DND-41 (cell line): Measurements from ENCODE around the gene CHTF8.

Experiments used
- ATAC-seq: fragments of 200-7000 bp; cut with Tn5 transposase; 3 replicates; pipeline ENCODE4 v1.9.1; 2021; ENCODE audit warnings: low read depth; ENCODE audit not compliant: insufficient read depth
- DNase-seq: peaks from one replicate; pipeline ENCODE4 v3.0.0-alpha.2; 2020
- H2AFZ ChIP-seq: 2 replicates; pipeline ENCODE4 v1.6.0; 2012; ENCODE audit warnings: low read depth, low read length
- H3K27ac ChIP-seq: 2 replicates; pipeline ENCODE4 v1.5.1; 2012; ENCODE audit warnings: low read length, inconsistent platforms
- H3K27me3 ChIP-seq: fragments of 200-600 bp; sonication (generic); 2 replicates; pipeline ENCODE4 v1.6.0; 2012; ENCODE audit warnings: low read length, mild to moderate bottlenecking, inconsistent platforms; ENCODE audit not compliant: insufficient read depth, poor library complexity
- H3K36me3 ChIP-seq: 2 replicates; pipeline ENCODE4 v1.5.1; 2012; ENCODE audit warnings: low read length, inconsistent platforms; ENCODE audit not compliant: insufficient read depth
- H3K4me1 ChIP-seq: 2 replicates; pipeline ENCODE4 v1.5.1; 2012; ENCODE audit warnings: mild to moderate bottlenecking, low read length; ENCODE audit not compliant: insufficient read depth
- H3K4me2 ChIP-seq: 2 replicates; pipeline ENCODE4 v1.6.0; 2012; ENCODE audit warnings: mild to moderate bottlenecking, moderate library complexity, low read length, inconsistent platforms; ENCODE audit not compliant: insufficient read depth
- H3K4me3 ChIP-seq, 2 experiments: fragments of 200-600 bp in 1 of 2; shearing (Covaris generic) in 1 of 2; 2 replicates each; pipeline ENCODE4 v1.5.1; 2012 to 2016; ENCODE audit warnings: inconsistent platforms in 2 of 2, low read length in 2 of 2, mild to moderate bottlenecking in 2 of 2, low read depth in 1 of 2, moderate library complexity in 1 of 2
- H3K79me2 ChIP-seq: 2 replicates; pipeline ENCODE4 v1.6.0; 2012; ENCODE audit warnings: low read length, inconsistent platforms; ENCODE audit not compliant: insufficient read depth
- H3K9ac ChIP-seq: 2 replicates; pipeline ENCODE4 v1.6.0; 2012; ENCODE audit warnings: low read depth, mild to moderate bottlenecking, inconsistent platforms, low read length, moderate library complexity
- H3K9me3 ChIP-seq: 2 replicates; pipeline ENCODE4 v1.5.1; 2012; ENCODE audit warnings: low read length, moderate library complexity, mild to moderate bottlenecking, inconsistent platforms; ENCODE audit not compliant: insufficient read depth, severe bottlenecking
- H4K20me1 ChIP-seq: 2 replicates; pipeline ENCODE4 v1.6.0; 2012; ENCODE audit warnings: low read length; ENCODE audit not compliant: insufficient read depth
- EZH2 ChIP-seq: IDR thresholded peaks from 3 replicates; pipeline ENCODE4 v1.6.1; 2012; ENCODE audit warnings: borderline replicate concordance, low read depth, mild to moderate bottlenecking, moderate library complexity, low read length, inconsistent platforms; ENCODE audit not compliant: severe bottlenecking
- TF ChIP-seq, protein P1 (sequence below): IDR thresholded peaks from 2 replicates; pipeline ENCODE4 v1.5.1; 2012; ENCODE audit warnings: borderline replicate concordance, low read length, moderate library complexity, mild to moderate bottlenecking; ENCODE audit not compliant: poor library complexity, severe bottlenecking; ENCODE audit errors: extremely low read depth

CHTF8 gene

DNA sequence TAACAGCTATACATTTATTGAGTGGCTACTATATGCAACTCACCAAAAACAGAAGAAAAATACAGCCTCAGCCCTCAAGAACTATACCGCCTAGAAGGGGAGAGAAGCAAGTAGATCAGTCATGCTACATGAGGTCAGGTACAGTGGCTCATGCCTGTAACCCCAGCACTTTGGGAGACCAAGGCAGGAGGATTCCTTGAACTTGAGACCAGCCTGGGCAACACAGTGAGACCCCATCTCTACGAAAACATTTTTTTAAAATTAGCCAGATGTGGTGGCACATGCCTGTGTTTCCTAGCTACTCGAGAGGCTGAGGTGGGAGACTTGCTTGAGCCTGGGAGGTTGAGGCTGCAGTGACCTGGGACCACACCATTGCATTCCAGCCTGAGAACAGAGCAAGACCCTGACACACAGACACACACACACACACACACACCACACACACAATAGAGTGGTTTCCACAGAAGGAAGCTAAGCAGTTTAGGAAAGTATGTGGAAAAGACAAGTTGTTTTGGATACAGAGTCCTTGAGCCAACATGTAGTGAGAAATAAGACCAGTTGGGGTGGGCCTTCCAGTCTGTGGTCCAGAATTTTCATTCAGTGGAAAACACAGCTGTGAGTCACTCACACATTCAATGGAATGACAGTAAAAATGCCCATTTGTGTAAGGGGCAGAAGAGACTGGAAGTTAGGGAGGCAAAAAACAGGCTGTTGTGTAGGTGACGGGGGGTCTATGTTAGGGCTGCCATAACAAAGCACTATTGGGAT, 43.8 kb upstream of the CHTF8 start:
- no peak for DNase-seq
- H3K27me3 ChIP-seq, result no peaks in the 10 kb centered on the region

DNA sequence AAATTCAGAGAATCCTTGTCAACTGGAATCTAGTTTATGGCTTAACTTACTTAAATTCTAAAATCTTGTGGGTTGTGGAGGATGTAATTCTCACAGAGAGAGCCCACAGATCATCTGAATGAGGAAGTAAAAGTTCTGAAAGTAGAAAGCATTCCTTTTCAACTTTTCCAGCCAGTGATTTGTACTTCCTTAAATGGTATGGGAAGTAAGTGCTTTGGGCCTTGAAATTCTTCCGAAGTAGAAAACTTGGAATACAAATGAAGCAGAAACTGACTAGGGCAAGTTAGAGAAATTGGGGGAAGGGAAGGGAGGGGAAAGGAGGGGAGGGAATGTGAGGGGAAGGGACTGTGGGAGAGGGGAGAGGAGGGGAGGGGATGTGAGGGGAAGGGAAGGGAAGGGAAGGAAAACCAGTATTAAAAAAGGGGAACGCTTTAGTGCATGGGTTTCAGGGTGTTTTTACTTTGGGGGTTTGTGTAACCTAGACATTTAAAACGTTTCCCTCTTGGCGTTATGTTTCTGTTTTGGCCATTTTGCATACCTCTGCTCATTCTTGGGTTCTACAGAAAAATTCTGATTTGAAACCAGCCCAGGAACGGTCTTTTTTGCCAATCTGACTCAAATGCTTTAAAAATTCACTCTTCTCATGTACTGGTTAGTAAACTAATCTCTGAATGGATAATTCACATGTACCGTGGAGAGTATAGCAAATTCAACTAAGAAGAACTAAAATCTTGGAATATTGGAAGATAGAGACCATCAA, 39.1 kb upstream of the CHTF8 start:
- H3K36me3 ChIP-seq, result peaks cover 43% of the 10 kb centered on the region
- H3K27ac ChIP-seq, result no peak overlapping the region
- no peaks in the 10 kb centered on the region for H3K27me3 ChIP-seq
- DNase-seq, result no peak
- H4K20me1 ChIP-seq, result no peaks in the 10 kb centered on the region
- no peak overlapping the region for H3K9ac ChIP-seq
- no peaks in the 10 kb centered on the region for H3K4me1 ChIP-seq
- ATAC-seq, result no peak
- no peak for TF ChIP-seq EZH2
- TF ChIP-seq, protein P1, sequence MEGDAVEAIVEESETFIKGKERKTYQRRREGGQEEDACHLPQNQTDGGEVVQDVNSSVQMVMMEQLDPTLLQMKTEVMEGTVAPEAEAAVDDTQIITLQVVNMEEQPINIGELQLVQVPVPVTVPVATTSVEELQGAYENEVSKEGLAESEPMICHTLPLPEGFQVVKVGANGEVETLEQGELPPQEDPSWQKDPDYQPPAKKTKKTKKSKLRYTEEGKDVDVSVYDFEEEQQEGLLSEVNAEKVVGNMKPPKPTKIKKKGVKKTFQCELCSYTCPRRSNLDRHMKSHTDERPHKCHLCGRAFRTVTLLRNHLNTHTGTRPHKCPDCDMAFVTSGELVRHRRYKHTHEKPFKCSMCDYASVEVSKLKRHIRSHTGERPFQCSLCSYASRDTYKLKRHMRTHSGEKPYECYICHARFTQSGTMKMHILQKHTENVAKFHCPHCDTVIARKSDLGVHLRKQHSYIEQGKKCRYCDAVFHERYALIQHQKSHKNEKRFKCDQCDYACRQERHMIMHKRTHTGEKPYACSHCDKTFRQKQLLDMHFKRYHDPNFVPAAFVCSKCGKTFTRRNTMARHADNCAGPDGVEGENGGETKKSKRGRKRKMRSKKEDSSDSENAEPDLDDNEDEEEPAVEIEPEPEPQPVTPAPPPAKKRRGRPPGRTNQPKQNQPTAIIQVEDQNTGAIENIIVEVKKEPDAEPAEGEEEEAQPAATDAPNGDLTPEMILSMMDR, result no peak
- no peaks in the 10 kb centered on the region for H3K9me3 ChIP-seq
- H2AFZ ChIP-seq, result no peak overlapping the region
- no peak overlapping the region for H3K4me3 ChIP-seq
- no peak overlapping the region for H3K4me2 ChIP-seq
- no peaks in the 10 kb centered on the region for H3K79me2 ChIP-seq

More for the DNA sequence above, 43.8 kb upstream of the CHTF8 start:
- Histone ChIP-seq H4K20me1 (no peaks in the 10 kb centered on the region), H3K9me3 (no peaks in the 10 kb centered on the region), H3K4me2 (no peak overlapping the region), H3K9ac (no peak overlapping the region), H3K4me1 (no peaks in the 10 kb centered on the region), H2AFZ (no peak overlapping the region), H3K36me3 (peaks cover 2% of the 10 kb centered on the region; the same call in 1 of the 2 replicates), H3K4me3 (no peak overlapping the region), H3K79me2 (no peaks in the 10 kb centered on the region), H3K27ac (no peak overlapping the region)
- no peak for ATAC-seq
- TF ChIP-seq, protein P1, result no peak

DNA sequence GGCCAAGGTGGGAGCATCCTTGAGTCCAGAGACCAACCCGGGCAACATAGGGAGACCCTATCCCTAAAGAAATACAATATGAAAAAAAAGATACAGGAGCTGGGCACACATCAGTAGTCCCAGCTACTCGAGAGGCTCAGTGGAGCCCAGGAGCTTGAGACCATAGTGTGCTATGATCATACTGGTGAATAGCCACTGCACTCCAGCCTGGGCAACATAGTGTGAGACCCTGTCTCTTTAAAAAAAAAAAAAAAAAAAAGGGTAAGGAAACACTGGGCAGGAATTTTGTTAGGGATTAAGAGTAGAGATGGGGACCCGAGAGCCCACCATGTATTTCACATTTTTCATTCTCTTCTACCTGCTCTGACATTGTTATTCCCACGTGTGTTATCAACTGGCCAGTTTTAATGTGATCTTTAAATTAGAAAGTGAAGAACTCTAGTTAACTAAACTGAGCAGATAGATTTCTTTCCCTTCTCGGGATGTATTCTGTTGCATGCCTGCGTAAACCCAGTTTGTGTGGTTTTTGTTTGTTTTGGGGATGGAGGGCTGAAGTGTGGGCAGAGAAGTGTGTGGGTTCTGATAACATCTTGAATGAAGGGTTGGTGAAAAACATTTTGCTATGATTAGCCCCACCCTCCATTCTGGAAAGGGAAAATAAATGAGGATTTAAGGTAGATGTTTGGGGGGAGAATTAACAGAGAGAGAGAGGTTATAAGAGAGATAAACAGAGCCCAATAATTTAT, 37.4 kb upstream of the CHTF8 start:
- Histone ChIP-seq H3K36me3 (peaks cover 61% of the 10 kb centered on the region), H3K79me2 (no peaks in the 10 kb centered on the region), H3K27me3 (no peaks in the 10 kb centered on the region), H3K4me2 (no peak overlapping the region), H2AFZ (no peak overlapping the region), H3K4me1 (no peaks in the 10 kb centered on the region), H3K27ac (no peak overlapping the region), H3K9ac (no peak overlapping the region), H4K20me1 (no peaks in the 10 kb centered on the region), H3K4me3 (no peak overlapping the region), H3K9me3 (no peaks in the 10 kb centered on the region)
- TF ChIP-seq, protein P1, result no peak
- TF ChIP-seq EZH2, result no peak
- no peak for ATAC-seq
- DNase-seq, result no peak
